CD4-positive, alpha-beta T cell treated with Interferon alpha-2 for 1 hour (primary cell): ENCODE data around the gene FNDC3B.
A peak's percentile ranks its signal among the peaks of the same experiment; 100 is the strongest.
"Not testable (repeated sequence)": the region's sequence is repeated elsewhere in the genome, so short reads cannot be mapped to it uniquely, and the experiment has no call there.

Source experiments
- DNase-seq, 2 donors: peaks; one replicate each; pipeline ENCODE4 v3.0.0-alpha.2; 2020 to 2022

Gene FNDC3B

DNA sequence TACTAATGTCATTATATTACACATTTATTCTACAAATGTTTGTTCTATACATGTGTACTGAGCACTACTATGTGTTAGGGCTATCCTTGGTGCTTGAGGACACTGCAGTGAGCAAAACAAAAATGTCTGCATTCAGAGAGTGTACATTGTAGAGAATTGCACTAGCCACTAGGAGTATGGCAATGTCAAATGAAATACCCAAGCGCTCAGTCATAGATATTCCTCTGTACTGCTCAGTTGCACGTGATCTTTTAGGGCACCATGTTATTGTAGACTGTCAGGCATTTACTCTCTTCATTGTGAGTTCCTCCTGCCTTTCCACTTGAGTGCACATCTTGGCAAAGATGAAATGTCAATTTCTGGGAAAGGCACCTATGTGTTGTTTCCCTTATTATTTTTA, 36.8 kb downstream of the FNDC3B start:
- DNase-seq, result no peak

DNA sequence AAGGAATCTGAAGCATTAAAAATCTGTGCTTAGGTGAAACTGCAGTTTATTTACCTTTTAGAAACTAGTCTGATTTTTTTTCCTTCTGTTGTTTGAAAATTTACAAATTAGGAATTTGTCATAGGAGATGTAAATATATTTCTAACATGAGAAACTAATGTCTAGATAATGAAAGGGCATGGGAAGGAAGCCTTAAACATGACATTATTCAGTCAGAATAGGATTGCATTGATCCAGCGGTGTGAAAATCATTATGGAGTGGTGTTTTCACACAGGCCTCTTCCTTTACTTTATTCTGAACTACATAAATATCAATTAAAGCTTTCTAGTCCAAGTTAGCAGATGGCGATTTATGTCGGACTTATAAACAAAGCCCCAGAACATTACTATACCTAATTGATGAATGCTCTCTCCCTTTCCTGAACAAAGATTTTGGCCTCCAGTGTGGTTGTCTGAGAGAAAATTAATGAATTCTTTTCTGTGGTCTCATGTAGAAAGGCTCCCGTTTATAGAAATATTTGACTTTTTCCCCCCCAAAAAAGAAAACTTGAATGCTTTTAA, 37.9 kb downstream of the FNDC3B start:
- DNase-seq, result no peak

DNA sequence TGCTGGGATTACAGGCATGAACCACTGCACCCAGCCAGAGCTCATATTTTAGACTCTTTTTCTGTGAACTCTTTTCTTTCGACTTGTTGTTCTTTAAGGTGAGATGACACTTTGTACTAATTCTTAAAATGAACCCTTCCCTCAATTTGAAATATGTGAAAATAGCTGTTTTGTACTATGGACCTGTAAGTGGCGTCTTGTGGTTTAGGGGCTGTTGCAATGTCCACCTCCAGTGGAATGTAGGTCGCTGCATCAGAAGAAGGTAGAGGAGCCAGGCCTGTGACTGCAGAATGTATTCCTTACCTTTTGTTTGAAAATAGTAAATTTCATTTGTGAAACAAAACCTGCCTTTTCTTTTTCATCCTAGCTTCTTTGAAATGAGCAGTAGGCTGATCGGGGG, 38.9 kb downstream of the FNDC3B start:
- no peak for DNase-seq

DNA sequence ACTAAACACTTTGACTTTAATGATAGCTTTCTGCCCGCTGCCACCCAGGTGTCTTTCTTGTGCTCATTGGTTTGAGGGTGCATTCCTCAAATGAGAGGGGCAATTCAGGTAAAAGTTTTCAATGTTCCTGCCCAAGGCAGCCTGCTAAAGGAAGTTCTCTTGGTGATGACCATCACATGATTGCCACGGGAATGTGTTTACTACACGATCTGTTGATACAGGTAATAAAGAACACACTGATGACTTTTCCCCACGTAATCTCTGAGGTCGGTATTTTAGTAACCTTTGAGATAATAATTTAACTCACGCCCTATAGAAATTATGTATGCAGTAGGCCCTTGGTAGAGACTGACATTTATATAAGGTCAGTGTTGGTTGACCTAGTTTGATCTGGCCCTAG, 39.3 kb downstream of the FNDC3B start:
- DNase-seq, result no peak

DNA sequence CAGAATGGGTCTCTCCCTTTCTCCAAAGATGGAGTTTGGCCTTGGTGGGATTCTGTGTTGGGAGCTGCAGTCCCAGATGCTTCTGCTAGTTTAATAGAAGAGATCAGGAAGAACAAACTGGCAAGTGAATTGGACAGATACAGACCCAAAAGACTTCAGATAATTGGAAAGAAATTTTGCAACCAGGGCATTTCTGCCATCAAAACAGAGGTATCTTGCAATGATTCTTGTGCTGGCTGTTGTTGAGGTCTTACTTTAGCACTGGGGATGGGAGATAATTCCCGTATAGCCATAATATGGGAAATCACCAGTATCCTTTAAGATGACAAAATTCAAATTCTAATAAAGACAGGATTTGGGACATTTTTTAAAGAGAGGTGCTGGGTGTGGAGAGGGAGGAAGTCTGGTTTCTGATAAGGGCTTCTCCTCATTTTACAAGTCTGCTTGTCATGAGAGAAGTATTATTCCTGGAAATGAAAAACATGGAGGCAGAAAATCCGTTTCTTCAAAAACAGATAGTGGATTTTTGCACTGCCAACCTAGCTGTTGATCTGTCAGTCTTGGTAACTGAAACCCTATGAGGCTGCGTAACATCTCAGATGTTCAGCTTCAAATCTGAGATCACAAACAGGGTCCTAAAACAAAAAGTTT, 40.1 kb downstream of the FNDC3B start:
- DNase-seq, result no peak

DNA sequence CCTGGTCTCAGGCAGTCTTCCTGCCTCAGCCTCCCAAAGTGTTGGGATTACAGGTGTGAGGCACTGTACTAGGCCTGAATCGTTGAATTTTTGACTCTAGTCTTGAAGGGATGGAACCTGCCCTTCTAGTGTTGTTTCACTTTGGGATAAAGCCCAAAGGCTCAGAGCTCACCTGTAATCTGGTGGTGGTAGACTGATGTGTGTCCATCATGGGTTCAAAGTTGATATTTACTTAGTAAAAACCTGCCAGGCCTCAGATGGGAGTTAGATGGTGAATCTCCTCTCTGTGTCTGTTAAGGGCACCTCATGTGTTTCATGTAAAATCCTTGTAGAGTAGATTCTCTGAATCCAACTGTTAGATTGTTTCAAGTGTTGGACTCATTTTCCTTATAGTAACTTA, 41.1 kb downstream of the FNDC3B start:
- DNase-seq, result no peak

DNA sequence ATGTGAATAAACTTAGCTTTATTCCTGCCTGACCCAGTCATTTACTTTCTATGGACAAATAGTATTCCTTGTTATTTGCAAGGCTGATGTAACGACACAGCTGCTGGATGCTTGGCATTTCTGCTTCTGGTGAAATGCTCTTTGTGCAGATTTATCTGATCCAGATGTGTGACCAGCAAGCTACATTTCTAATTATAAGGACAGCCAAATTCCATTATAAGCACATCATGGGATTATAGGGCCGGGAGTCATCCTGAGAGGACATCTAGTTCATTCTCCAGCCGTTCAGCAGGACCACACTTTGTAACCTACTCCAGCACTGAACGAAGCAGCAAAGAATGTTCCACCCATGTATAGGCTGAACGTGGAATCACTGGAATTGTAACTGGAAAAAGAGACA, 42.9 kb downstream of the FNDC3B start:
- no peak for DNase-seq

DNA sequence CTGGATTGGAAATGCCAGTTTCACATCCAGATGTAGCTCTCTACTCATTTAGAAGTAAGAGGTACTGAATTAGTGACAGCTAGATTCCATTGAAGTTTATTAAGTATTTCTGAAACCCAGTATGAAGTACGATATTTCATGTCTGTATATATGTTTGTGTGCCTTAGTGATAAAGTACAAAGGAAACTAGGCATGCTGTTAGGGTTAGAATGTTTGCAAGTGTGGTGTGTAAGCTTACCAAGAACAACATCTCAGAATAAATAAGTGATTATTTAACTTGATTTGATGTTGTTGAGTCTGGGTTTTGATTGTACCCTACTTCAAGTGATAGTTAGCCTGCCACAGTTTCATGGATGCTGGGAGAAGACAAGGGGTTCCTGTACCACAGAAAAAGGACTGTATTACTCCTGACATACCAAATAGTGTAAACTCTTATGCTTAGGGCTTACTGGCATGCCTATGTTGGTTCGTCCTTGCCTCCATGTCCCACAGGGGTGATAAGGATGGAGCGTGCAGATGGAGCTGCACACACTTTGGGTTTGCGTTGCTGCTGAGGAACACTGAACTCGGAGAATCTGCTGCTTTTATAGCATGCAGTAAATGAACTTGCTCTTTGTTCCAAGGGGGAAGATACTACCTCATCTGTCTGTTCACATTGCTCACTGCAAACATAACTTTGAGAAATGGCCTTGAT, 43.6 kb downstream of the FNDC3B start:
- DNase-seq, result no peak

DNA sequence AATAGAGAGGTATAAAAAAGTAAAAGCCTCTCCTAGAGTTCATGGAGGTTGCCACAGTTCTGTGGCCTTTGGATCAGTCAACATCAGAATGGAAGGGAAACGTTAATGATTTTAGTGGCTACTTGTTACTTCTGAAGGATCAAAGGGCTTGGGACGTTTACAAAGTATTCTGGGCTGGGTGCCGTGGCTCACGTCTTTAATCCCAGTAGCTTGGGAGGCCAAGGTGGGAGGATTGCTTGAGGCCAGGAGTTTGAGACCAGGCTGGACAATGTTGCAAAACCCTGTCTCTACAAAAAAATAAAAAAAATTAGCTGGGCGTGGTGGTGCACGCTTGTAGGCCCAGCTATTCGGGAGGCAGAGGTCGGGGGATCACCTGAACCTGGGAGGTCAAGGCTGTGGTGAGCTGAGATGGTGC, 44.6 kb downstream of the FNDC3B start:
- DNase-seq, result no peak

DNA sequence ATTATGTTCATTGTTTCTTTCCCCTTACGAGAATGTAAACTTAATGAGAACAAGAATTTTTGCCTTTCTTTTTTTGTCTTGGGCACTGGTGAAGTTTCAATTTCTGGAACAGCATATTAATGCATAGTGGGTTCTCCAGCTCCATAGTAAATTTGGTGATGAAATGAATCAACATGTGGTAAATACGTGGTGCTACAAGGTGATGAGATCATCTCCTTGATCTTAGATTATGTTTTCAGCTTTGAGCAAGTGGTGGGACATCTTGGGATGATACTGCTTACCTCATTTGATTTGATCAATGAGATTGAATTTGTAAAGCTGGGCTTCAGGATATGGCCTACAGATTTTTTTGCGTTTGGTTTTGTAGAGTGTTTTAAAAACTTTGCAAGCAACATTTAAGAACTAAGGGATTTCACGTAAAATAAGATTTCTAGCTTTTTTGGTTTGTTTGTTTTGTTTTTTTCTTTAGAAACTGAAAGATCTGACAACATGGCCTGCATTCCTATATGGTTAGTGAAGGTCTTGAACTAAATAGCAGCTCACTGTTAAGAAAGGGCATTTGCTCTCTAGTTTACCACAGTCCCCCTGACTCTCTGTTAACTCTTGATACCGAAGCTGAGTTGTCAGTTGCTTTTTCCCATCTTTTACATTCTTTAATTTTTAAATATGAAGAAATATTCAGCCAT, 45.6 kb downstream of the FNDC3B start:
- DNase-seq, result no peak

DNA sequence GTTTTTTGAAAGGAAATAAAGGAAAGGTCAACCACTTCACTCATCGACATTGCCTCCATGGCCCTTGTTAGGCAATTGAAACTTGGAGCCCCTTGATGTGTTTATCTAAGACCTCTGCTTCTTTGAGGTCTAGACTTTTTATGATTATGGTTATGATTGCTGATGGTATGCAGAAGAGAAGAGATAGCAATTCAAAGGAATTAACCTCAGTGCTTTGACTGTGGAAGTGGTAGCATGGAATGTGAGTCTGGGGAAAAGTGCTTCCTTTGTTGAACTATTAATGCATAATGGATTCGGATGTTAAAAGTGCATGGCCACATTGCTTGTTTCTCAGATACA, 46.1 kb downstream of the FNDC3B start:
- no peak for DNase-seq

DNA sequence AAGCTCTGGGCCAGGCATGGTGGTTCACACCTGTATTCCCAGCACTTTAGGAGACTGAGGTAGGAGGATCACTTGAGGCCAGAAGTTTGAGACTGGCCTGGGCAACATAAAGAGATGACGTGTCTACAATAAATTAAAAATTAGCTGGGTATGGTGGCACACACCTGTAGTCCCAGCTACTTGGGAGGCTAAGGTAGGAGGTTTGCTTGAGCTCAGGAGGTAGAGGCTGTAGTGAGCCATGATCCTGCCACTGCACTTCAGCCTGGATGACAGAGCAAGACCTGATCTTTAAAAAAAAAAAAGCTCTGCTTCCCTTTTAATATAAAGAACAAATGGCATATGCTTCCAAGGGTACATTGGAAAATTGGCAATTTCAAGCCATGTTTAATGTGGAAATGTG, 46.7 kb downstream of the FNDC3B start:
- DNase-seq, result no peak

DNA sequence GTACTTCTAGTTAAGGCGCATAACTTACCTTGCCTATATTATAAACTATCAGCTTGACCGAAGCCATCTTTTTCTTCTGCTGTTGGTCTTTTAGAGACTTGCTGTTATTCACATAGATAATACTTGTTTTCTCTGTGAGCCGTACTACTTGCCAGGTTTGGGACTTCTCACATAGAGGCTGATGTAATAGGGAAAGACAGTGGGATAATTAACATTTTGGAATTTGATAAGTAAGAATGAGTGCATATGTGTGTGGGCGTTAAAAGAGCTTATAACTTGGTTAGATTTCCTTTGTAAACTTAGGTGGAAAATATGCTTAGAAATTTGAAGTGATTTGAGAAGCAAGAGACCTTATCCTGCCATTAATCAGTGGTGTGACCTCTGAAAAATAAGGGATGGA, 47.8 kb downstream of the FNDC3B start:
- no peak for DNase-seq

DNA sequence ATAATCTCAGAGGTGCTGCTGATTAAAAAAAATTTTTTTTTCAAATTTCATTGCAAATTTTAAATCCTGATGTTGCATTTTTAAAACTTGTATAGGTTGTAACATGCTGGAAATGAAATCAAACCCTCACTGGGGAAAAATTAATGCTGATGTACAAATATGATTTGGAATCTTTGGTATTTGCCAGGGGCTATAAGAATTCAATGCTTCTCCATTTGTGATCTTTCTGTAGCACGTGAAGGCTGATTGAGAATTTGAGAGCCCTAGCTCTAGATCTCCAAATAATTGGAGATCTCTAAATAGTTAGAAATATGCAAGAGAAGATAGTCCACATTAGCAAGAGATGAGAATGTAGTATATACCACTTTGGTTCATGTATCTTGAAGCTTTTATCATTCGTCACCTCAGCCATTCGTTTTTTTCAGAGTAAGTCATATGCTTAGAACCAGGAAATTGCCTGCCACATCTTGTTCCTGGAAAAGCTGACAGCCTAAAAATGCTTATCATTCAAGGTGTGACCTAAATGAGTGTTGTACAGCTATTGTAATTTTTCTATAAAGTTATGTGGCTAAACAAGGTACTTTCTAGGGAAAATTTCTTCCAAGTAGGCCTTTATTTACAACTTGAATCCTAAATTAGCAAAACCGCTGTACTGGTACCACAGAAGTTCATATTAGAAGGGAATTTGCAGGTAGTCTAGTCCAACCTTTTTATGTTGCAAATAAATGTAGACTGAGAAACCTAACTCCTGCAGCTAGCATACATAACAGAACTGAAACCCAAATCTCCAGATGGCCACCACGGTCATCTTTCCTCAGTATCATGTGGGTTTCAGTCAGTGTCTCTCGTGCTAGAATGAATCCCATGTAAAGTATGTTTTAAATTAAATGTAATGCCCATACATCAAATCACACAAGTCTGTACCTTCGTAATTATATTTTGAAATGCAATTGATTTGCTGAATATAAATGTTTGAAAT, 48.5 kb downstream of the FNDC3B start:
- peak in 1 of 2 donors; percentile 52 for DNase-seq

DNA sequence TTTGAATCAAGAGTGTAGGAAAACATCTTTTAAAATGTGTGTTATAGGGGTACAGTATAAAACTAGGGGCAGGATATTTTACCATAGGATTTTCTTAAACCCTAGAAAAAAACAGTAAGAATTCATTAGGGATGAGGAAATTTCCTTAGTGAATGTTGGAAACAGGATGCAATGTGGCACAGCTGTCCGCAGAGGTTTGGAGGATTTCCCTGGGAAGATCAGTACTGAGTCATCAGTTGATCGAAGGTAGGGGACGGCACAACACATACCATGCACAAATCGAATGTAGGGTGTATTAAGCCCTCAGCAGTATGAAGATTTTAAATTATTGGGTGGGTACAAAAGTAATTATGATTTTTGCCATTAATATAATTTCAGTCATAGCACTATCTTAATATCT, 49.9 kb downstream of the FNDC3B start:
- DNase-seq, result no peak

DNA sequence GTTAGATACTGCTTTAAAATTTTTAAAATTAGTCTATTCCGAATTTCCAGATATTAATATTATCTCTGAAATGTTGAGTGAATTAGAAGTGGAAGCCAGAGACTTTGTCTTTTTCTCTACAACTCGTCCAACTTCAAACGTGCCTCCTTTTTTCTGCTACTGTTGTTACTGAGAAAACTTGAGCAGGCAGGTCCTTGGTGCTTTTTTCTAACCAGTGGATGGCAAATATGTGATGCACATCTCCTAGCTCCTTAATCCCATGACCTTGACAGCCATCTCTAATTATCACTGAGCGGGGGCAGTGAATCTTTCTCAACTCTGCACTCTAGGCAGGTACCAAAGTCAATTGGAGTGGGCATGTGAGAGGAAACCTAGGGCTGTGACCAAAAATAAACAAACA, 50.7 kb downstream of the FNDC3B start:
- no peak for DNase-seq

DNA sequence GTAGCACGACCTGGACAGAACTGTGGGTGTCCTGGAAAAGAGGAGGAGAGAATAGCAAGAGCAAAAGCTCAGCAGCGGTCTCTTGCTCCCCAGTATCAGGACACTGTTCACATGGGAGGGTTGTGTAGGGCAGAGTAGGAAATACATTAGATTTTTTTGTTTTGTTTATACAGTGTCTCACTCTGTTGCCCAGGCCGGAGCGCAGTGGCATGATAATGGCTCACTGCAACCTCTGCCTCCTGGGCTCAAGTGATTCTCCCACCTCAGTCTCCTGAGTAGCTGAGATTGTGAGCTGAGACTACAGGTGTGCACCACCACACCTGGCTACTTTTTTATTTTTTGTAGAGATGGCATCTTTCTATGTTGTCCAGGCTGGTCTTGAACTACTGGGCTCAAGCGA, 53.3 kb downstream of the FNDC3B start:
- no peak for DNase-seq

DNA sequence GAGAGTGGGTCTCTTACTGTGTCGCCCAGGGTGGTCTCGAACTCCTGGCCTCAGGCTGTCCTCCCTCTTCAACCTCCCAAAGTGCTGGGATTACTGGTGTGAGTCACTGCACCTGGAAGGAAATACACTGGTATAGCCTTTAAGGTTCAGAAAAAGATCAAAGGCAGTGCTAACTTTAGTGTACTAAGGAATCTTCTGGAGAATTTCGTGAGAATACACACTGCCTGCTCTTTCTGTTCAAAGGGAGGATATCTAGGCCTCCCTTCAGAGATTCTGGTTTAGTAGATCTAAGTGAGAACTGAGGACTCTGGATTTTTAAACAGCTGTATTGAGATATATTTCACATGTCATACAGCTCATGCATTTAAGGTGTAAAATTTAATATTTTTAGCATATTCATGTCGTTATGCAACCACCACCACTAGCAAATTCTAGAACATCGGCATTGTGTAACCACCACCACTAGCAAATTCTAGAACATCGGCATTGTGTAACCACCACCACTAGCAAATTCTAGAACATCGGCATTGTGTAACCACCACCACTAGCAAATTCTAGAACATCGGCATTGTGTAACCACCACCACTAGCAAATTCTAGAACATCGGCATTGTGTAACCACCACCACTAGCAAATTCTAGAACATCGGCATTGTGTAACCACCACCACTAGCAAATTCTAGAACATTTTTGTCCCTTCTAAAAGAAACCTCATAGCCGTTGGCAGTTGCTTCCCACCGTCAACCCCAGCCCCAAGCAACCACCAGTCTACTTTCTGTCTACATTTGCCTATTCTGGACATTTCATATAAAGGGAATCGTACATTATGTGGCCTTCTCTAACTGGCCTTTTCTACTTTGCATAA, 54.4 kb downstream of the FNDC3B start:
- DNase-seq, result not testable (repeated sequence)

DNA sequence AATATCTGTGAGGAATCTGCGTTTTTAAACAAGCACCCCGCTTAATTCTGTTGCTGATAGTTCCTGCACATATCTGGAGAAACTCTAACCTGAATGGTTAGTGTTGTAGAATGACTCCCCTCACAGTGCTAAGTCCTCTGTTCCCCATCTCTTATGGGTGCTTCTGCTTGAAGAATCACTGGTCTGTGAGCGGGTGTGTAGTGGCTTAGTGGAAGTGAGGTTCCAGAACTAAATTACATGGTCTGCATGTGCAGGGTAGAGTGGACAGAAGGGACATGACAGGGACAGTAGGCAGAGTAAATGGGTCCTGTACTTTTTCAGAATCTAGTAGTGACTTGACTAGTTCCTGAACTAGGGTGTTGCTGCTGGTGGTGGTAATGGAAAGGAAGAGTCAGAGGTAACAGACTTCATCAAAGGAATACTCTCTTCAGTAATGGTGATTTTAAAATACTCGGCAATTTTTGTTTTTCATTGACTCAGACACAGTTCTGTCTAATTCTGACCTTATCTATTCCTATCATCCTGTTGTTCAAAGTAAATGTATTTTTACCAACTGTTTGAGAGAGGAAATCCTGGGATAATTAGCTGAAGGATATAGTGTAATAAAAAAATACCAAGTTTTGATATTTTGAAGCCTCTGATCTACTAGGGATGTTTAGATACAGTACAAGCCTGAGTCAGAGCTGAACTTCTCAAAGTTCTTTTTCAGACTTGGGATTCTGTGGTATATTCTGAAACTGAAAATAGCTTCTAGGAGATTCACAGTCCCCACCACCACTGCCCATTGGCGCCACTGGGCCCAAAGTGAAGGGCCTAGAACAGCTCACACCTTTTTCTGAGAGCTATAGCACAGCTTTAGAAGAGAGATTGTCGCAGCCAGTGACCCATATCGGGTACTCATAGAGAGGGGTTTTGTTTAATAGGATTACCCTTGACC, 55.5 kb downstream of the FNDC3B start:
- no peak for DNase-seq

DNA sequence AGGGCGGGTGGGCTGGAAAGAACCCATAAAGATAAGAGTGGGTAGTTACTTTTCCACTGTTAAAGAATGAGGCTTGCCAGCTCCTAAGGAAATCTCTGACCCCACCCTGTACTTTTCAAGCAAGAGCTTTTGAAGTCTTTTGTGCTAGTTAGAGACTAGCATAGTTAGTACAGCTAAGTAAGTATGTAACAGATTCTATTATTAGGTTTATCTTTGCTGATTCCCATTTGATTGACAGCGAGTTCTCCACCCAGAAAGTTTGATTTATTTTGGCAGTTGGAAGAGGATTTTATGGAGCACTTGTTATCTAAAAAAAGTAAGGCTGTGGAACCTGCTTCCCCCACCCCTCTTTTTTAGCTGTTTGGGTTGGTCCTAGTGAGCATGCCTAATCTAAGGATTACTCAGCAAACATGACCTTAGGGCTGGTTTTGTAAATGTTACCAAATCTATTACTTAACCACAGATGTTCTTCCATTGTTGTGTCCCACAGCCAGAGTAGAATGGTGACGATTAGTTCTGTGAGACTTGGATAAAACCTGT, 57.6 kb downstream of the FNDC3B start:
- no peak for DNase-seq
